WTC11 (cell line): ENCODE measurements around the gene MRPS18A. TPM values are rescaled to one million over a fixed set of nuclear protein-coding genes. Genes with fewer than 3 reads are reported as not detected.

Experiments used
- ATAC-seq: fragments of 200-7000 bp; cut with Tn5 transposase; 2 replicates; pipeline ENCODE4 v1.10.0; 2021; ENCODE audit warnings: mild to moderate bottlenecking, moderate library complexity
- CTCF ChIA-PET: fragments of 300-600 bp; sonication (Branson Sonifier 250); formaldehyde crosslinking; loops from one replicate; lab custom pipeline; 2021; ENCODE audit warnings: antibody characterized with exemption; lab: Charles Lee
- POLR2A ChIA-PET: fragments of 350-600 bp; sonication (Branson Sonifier 250); formaldehyde crosslinking; loops from one replicate; lab custom pipeline; 2021; ENCODE audit warnings: antibody characterized with exemption; lab: Charles Lee
- DNase-seq: peaks from one replicate; pipeline ENCODE4 v3.0.0; 2021; ENCODE audit warnings: low spot score
- H3K27ac Mint-ChIP-seq: 2 replicates; pipeline ENCODE4 v1.8.0; 2021; ENCODE audit warnings: mixed read lengths
- H3K27me3 Mint-ChIP-seq: 2 replicates; pipeline ENCODE4 v1.8.0; 2021; ENCODE audit warnings: low read depth, mild to moderate bottlenecking, moderate library complexity, mixed read lengths
- H3K36me3 Mint-ChIP-seq: 2 replicates; pipeline ENCODE4 v1.8.0; 2021; ENCODE audit warnings: mixed read lengths
- H3K4me1 Mint-ChIP-seq: 2 replicates; pipeline ENCODE4 v1.8.0; 2022; ENCODE audit warnings: mixed read lengths
- H3K4me3 Mint-ChIP-seq: 2 replicates; pipeline ENCODE4 v1.8.0; 2021; ENCODE audit warnings: mild to moderate bottlenecking, moderate library complexity, mixed read lengths
- H3K9me3 Mint-ChIP-seq: 2 replicates; pipeline ENCODE4 v1.8.0; 2021; ENCODE audit warnings: mixed read lengths
- CREM ChIP-seq: sonication (generic); formaldehyde crosslinking; IDR thresholded peaks from 2 replicates; pipeline ENCODE4 v1.8.1; 2022; ENCODE audit warnings: mild to moderate bottlenecking, missing genetic modification reagents, moderate library complexity
- CTCF ChIP-seq: fragments of 200-600 bp; IDR thresholded peaks from 2 replicates; pipeline ENCODE4 v1.8.0; 2022; ENCODE audit warnings: antibody characterized with exemption
- EMX1 ChIP-seq: fragments of 250-450 bp; sonication (Bioruptor Pico); IDR thresholded peaks from 2 replicates; pipeline ENCODE4 v1.8.0; 2021; ENCODE audit warnings: mild to moderate bottlenecking
- ETV6 ChIP-seq: sonication (generic); formaldehyde crosslinking; IDR thresholded peaks from 2 replicates; pipeline ENCODE4 v1.8.1; 2022; ENCODE audit warnings: mild to moderate bottlenecking, missing genetic modification reagents
- FOXJ3 ChIP-seq: sonication (generic); formaldehyde crosslinking; IDR thresholded peaks from 2 replicates; pipeline ENCODE4 v1.9.0; 2021; ENCODE audit warnings: missing genetic modification reagents, mild to moderate bottlenecking, borderline replicate concordance
- KAT7 ChIP-seq: sonication (generic); formaldehyde crosslinking; IDR thresholded peaks from 2 replicates; pipeline ENCODE4 v1.8.1; 2023; ENCODE audit warnings: missing genetic modification reagents, mild to moderate bottlenecking, borderline replicate concordance
- MAX ChIP-seq: sonication (generic); formaldehyde crosslinking; IDR thresholded peaks from 2 replicates; pipeline ENCODE4 v1.8.0; 2022; ENCODE audit warnings: mild to moderate bottlenecking, missing genetic modification reagents
- MXD4 ChIP-seq: fragments of 250-450 bp; sonication (Bioruptor Pico); IDR thresholded peaks from 2 replicates; pipeline ENCODE4 v1.8.0; 2021; ENCODE audit warnings: mild to moderate bottlenecking, moderate library complexity, borderline replicate concordance
- NFE2L1 ChIP-seq: sonication (generic); formaldehyde crosslinking; IDR thresholded peaks from 2 replicates; pipeline ENCODE4 v1.8.1; 2023; ENCODE audit warnings: missing genetic modification reagents
- NR3C1 ChIP-seq: sonication (generic); formaldehyde crosslinking; conservative IDR thresholded peaks from 2 replicates; pipeline ENCODE4 v1.8.1; 2023; ENCODE audit warnings: low read depth, mild to moderate bottlenecking, missing genetic modification reagents
- OVOL2 ChIP-seq: fragments of 250-450 bp; sonication (Bioruptor Pico); IDR thresholded peaks from 2 replicates; pipeline ENCODE4 v1.9.0; 2021; ENCODE audit warnings: mild to moderate bottlenecking, borderline replicate concordance
- RORB ChIP-seq: fragments of 250-450 bp; sonication (Bioruptor Pico); IDR thresholded peaks from 2 replicates; pipeline ENCODE4 v1.9.0; 2021; ENCODE audit warnings: mild to moderate bottlenecking
- TEAD1 ChIP-seq: sonication (generic); formaldehyde crosslinking; IDR thresholded peaks from 2 replicates; pipeline ENCODE4 v1.8.0; 2022; ENCODE audit warnings: mild to moderate bottlenecking, missing genetic modification reagents
- ZNF423 ChIP-seq: fragments of 250-450 bp; sonication (Bioruptor Pico); IDR thresholded peaks from 2 replicates; pipeline ENCODE4 v2.1.2; 2022; ENCODE audit warnings: mild to moderate bottlenecking, moderate library complexity
- ZNF512 ChIP-seq: sonication (generic); formaldehyde crosslinking; IDR thresholded peaks from 2 replicates; pipeline ENCODE4 v1.8.1; 2022; ENCODE audit warnings: missing genetic modification reagents, borderline replicate concordance
- total RNA-seq: library from RNA; stranded (reverse); gene quantifications from 3 replicates; pipeline ENCODE4 v1.2.3, GENCODE V29; 2021
- TF ChIP-seq, protein P1 (sequence below): sonication (generic); formaldehyde crosslinking; IDR thresholded peaks from 2 replicates; pipeline ENCODE4 v1.8.1; 2023; ENCODE audit warnings: mild to moderate bottlenecking, missing genetic modification reagents, moderate library complexity
- TF ChIP-seq, protein P2 (sequence below): sonication (generic); formaldehyde crosslinking; IDR thresholded peaks from 2 replicates; pipeline ENCODE4 v1.8.0; 2022; ENCODE audit warnings: missing genetic modification reagents
- TF ChIP-seq, protein P3 (sequence below): sonication (generic); formaldehyde crosslinking; IDR thresholded peaks from 2 replicates; pipeline ENCODE4 v1.8.0; 2022; ENCODE audit warnings: mild to moderate bottlenecking, missing genetic modification reagents
- TF ChIP-seq, protein P4 (sequence below): sonication (generic); formaldehyde crosslinking; IDR thresholded peaks from 2 replicates; pipeline ENCODE4 v1.8.1; 2023; ENCODE audit warnings: mild to moderate bottlenecking, missing genetic modification reagents
- TF ChIP-seq, protein P5 (sequence below): sonication (generic); formaldehyde crosslinking; IDR thresholded peaks from 2 replicates; pipeline ENCODE4 v1.8.1; 2023; ENCODE audit warnings: mild to moderate bottlenecking, missing genetic modification reagents, moderate library complexity

Gene MRPS18A
- total RNA-seq, 1 experiment from 2014 or later: 61.6 TPM

- TF ChIP-seq CREM (no peak), FOXJ3 (no peak), RORB (CRISPR knock-in tag) (no peak)
Observed at GRCh38 chr6:43689421-43689820, 1.8 kb upstream of the MRPS18A start (continued).

- ChIA-PET POLR2A (no interaction called here), CTCF (interaction anchor here (0.9 kb wide), 1 partner anchor 17 kb away, joined by 4 read pairs; no protein-coding TSS in a partner anchor)
- H3K4me3 Mint-ChIP-seq: peak overlapping the region; percentile 95
- peaks cover 4% of the 10 kb centered on the region; the same call in 1 of the 2 replicates for H3K36me3 Mint-ChIP-seq
- H3K4me1 Mint-ChIP-seq: peaks cover 28% of the 10 kb centered on the region
- TF ChIP-seq MAX (CRISPR knock-in tag) (no peak), KAT7 (no peak), CREM (no peak), NFE2L1 (CRISPR knock-in tag) (no peak), ZNF423 (CRISPR knock-in tag) (no peak), ZNF512 (no peak)
- TF ChIP-seq, protein P1, sequence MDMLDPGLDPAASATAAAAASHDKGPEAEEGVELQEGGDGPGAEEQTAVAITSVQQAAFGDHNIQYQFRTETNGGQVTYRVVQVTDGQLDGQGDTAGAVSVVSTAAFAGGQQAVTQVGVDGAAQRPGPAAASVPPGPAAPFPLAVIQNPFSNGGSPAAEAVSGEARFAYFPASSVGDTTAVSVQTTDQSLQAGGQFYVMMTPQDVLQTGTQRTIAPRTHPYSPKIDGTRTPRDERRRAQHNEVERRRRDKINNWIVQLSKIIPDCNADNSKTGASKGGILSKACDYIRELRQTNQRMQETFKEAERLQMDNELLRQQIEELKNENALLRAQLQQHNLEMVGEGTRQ (CRISPR knock-in tag): no peak
- TF ChIP-seq, protein P2, sequence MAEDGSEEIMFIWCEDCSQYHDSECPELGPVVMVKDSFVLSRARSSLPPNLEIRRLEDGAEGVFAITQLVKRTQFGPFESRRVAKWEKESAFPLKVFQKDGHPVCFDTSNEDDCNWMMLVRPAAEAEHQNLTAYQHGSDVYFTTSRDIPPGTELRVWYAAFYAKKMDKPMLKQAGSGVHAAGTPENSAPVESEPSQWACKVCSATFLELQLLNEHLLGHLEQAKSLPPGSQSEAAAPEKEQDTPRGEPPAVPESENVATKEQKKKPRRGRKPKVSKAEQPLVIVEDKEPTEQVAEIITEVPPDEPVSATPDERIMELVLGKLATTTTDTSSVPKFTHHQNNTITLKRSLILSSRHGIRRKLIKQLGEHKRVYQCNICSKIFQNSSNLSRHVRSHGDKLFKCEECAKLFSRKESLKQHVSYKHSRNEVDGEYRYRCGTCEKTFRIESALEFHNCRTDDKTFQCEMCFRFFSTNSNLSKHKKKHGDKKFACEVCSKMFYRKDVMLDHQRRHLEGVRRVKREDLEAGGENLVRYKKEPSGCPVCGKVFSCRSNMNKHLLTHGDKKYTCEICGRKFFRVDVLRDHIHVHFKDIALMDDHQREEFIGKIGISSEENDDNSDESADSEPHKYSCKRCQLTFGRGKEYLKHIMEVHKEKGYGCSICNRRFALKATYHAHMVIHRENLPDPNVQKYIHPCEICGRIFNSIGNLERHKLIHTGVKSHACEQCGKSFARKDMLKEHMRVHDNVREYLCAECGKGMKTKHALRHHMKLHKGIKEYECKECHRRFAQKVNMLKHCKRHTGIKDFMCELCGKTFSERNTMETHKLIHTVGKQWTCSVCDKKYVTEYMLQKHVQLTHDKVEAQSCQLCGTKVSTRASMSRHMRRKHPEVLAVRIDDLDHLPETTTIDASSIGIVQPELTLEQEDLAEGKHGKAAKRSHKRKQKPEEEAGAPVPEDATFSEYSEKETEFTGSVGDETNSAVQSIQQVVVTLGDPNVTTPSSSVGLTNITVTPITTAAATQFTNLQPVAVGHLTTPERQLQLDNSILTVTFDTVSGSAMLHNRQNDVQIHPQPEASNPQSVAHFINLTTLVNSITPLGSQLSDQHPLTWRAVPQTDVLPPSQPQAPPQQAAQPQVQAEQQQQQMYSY (CRISPR knock-in tag): no peak
- no peaks in the 10 kb centered on the region for H3K27me3 Mint-ChIP-seq
- H3K9me3 Mint-ChIP-seq: no peaks in the 10 kb centered on the region
- peak overlapping the region; percentile 66 for H3K27ac Mint-ChIP-seq
- DNase-seq: no peak
- ATAC-seq: no peak
Observed at GRCh38 chr6:43687079-43687436, 533 bp downstream of the MRPS18A start.

DNA sequence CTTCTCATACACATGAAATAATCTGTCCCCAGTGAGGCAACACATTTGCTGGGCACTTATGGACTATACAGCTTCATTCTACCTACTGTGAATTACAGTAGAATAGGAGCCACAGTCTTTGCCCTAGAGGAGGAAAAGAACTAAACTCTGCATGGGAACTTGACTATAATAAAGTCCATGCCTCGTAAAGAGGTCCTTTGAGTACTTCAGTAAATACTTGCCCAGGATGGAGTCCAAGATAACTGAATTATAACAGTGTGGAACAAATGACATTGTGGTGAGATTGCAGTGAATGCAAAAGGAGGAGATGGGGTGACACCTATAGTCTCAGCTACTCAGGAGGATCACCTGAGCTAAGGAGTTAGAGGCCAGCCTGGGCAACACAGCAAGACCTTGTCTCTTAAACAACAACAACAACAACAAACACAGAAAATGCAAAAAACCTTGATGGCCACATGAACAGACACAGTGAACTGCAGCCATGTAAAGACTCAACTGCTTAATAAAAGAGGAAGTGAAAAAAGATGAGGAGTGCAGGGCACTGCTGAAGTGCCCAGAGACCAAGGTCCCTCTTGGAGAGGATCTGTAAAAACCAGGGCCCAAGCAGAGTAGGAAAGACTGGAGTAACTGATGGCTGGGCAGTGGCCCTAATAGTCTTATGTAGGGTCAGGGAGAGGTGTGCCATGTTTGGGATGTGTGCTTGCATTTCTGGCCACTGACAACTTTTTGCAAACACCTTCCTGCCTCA, 3.7 kb downstream of the MRPS18A start:
- Mint-ChIP-seq H3K4me3 (no peak overlapping the region), H3K4me1 (peaks cover 28% of the 10 kb centered on the region), H3K27me3 (no peaks in the 10 kb centered on the region), H3K36me3 (peaks cover 12% of the 10 kb centered on the region; the same call in 1 of the 2 replicates), H3K27ac (peak overlapping the region; percentile 52; the same call in 1 of the 2 replicates), H3K9me3 (no peaks in the 10 kb centered on the region)
- DNase-seq: no peak
- no peak for ATAC-seq
- CTCF ChIA-PET: interaction anchor here (0.6 to 0.9 kb wide), 2 partner anchors 16 to 91 kb away, joined by 3 read pairs; no protein-coding TSS in a partner anchor
- POLR2A ChIA-PET: no interaction called here
- TF ChIP-seq CREM: no peak
- no peak for TF ChIP-seq ETV6 (CRISPR knock-in tag)
- no peak for TF ChIP-seq MXD4 (CRISPR knock-in tag)
- TF ChIP-seq TEAD1 (CRISPR knock-in tag): no peak
- TF ChIP-seq, protein P3, sequence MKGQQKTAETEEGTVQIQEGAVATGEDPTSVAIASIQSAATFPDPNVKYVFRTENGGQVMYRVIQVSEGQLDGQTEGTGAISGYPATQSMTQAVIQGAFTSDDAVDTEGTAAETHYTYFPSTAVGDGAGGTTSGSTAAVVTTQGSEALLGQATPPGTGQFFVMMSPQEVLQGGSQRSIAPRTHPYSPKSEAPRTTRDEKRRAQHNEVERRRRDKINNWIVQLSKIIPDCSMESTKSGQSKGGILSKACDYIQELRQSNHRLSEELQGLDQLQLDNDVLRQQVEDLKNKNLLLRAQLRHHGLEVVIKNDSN (CRISPR knock-in tag): no peak
- TF ChIP-seq CTCF: no peak
- no peak for TF ChIP-seq OVOL2 (CRISPR knock-in tag)
- TF ChIP-seq, protein P4, sequence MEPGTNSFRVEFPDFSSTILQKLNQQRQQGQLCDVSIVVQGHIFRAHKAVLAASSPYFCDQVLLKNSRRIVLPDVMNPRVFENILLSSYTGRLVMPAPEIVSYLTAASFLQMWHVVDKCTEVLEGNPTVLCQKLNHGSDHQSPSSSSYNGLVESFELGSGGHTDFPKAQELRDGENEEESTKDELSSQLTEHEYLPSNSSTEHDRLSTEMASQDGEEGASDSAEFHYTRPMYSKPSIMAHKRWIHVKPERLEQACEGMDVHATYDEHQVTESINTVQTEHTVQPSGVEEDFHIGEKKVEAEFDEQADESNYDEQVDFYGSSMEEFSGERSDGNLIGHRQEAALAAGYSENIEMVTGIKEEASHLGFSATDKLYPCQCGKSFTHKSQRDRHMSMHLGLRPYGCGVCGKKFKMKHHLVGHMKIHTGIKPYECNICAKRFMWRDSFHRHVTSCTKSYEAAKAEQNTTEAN (CRISPR knock-in tag): no peak
- no peak for TF ChIP-seq EMX1 (CRISPR knock-in tag)
- TF ChIP-seq NR3C1 (CRISPR knock-in tag): no peak
- TF ChIP-seq ZNF512: no peak
- TF ChIP-seq, protein P5, sequence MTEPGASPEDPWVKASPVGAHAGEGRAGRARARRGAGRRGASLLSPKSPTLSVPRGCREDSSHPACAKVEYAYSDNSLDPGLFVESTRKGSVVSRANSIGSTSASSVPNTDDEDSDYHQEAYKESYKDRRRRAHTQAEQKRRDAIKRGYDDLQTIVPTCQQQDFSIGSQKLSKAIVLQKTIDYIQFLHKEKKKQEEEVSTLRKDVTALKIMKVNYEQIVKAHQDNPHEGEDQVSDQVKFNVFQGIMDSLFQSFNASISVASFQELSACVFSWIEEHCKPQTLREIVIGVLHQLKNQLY (CRISPR knock-in tag): no peak
- no peak for TF ChIP-seq RORB (CRISPR knock-in tag)
